Astrocyte (in vitro differentiated cells and primary cell): ENCODE results near the gene BRWD1. TPM values are rescaled to one million over a fixed set of nuclear protein-coding genes. Genes with fewer than 3 reads are reported as not detected.

ENCODE experiments used
- DNase-seq: peaks from one replicate; pipeline ENCODE4 v3.0.0-alpha.2; 2010; ENCODE audit warnings: low read depth
- FAIRE-seq: peaks from 2 replicates; lab custom pipeline; 2011; peaks lifted over from hg19 to GRCh38; lab: Jason Lieb, UNC
- H2AFZ ChIP-seq: 2 replicates; pipeline ENCODE4 v1.6.0; 2012; ENCODE audit warnings: low read depth, low read length, inconsistent platforms
- H3K27ac ChIP-seq: 2 replicates; pipeline ENCODE4 v1.5.1; 2011; ENCODE audit warnings: low read depth, low read length, inconsistent platforms
- H3K27me3 ChIP-seq: 2 replicates; pipeline ENCODE4 v1.6.0; 2011; ENCODE audit warnings: low read length, inconsistent platforms; ENCODE audit not compliant: insufficient read depth
- H3K36me3 ChIP-seq: 2 replicates; pipeline ENCODE4 v1.5.1; 2011; ENCODE audit warnings: low read length, inconsistent platforms; ENCODE audit not compliant: insufficient read depth
- H3K4me1 ChIP-seq: 2 replicates; pipeline ENCODE4 v1.5.1; 2011; ENCODE audit warnings: low read length, inconsistent platforms; ENCODE audit not compliant: insufficient read depth
- H3K4me2 ChIP-seq: 2 replicates; pipeline ENCODE4 v1.6.0; 2012; ENCODE audit warnings: low read length, inconsistent platforms
- H3K4me3 ChIP-seq: 2 replicates; pipeline ENCODE4 v1.5.1; 2011; ENCODE audit warnings: low read depth, mild to moderate bottlenecking, low read length, inconsistent platforms; ENCODE audit not compliant: insufficient read depth
- H3K79me2 ChIP-seq: 2 replicates; pipeline ENCODE4 v1.6.0; 2012; ENCODE audit warnings: mild to moderate bottlenecking, low read length, inconsistent platforms; ENCODE audit not compliant: insufficient read depth
- H3K9ac ChIP-seq: 2 replicates; pipeline ENCODE4 v1.6.0; 2012; ENCODE audit warnings: mild to moderate bottlenecking, low read length, inconsistent platforms
- H3K9me3 ChIP-seq: 2 replicates; pipeline ENCODE4 v1.5.1; 2012; ENCODE audit warnings: low read depth, mild to moderate bottlenecking, low read length, inconsistent platforms; ENCODE audit not compliant: insufficient read depth
- H4K20me1 ChIP-seq: 2 replicates; pipeline ENCODE4 v1.6.0; 2012; ENCODE audit warnings: low read length, inconsistent platforms; ENCODE audit not compliant: insufficient read depth
- H3K27ac Mint-ChIP-seq: one replicate; pipeline ENCODE4 v1.8.0; 2021; ENCODE audit warnings: mild to moderate bottlenecking, mixed read lengths; ENCODE audit not compliant: unreplicated experiment
- H3K27me3 Mint-ChIP-seq: one replicate; pipeline ENCODE4 v1.8.0; 2021; ENCODE audit warnings: low read depth, mixed read lengths; ENCODE audit not compliant: unreplicated experiment
- H3K36me3 Mint-ChIP-seq: one replicate; pipeline ENCODE4 v1.8.0; 2021; ENCODE audit warnings: low read depth, mixed read lengths; ENCODE audit not compliant: unreplicated experiment
- H3K4me1 Mint-ChIP-seq: one replicate; pipeline ENCODE4 v1.8.0; 2021; ENCODE audit warnings: low read depth, mixed read lengths; ENCODE audit not compliant: unreplicated experiment
- H3K4me3 Mint-ChIP-seq: one replicate; pipeline ENCODE4 v1.8.0; 2021; ENCODE audit warnings: mild to moderate bottlenecking, moderate library complexity, mixed read lengths; ENCODE audit not compliant: unreplicated experiment
- H3K9me3 Mint-ChIP-seq: one replicate; pipeline ENCODE4 v1.8.0; 2021; ENCODE audit warnings: mild to moderate bottlenecking, mixed read lengths; ENCODE audit not compliant: unreplicated experiment
- EZH2 ChIP-seq: IDR thresholded peaks from 2 replicates; pipeline ENCODE4 v1.6.1; 2012; ENCODE audit warnings: mild to moderate bottlenecking, low read length, inconsistent platforms; ENCODE audit not compliant: insufficient read depth
- total RNA-seq: library from RNA; stranded (reverse); gene quantifications from 2 replicates; pipeline ENCODE4 v1.2.1, GENCODE V29; 2021
- TF ChIP-seq, protein P1 (sequence below): IDR thresholded peaks from 2 replicates; pipeline ENCODE4 v1.5.1; 2011; ENCODE audit warnings: low read depth, mild to moderate bottlenecking, inconsistent platforms, low read length, moderate library complexity; ENCODE audit not compliant: insufficient read depth

BRWD1 gene
- total RNA-seq, 1 donor from 2014 or later = 28.1 TPM

DNA sequence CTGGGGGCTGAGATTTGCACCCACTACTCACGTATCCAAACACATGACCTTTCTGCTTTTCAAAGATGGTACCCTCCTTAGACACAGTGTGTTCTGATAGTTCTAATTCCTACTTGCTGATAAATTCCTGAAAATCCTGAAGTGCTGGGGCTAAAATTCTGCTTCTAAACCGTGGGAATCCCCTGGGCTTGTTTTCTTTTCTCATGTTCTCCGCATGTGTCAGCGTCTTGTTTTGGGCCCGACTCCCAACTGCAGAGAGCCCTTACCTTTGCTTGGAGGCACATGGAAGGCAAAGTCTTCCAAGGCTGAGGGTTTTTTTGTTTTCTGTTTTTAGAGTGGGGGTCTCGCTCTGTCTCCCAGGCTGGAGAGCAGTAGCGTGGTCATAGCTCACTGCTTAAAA lies 157.4 kb downstream of the BRWD1 start:
- Histone ChIP-seq H3K27me3 (no peaks in the 10 kb centered on the region), H3K36me3 (no peaks in the 10 kb centered on the region), H3K79me2 (no peaks in the 10 kb centered on the region), H3K9ac (no peak overlapping the region), H4K20me1 (no peaks in the 10 kb centered on the region), H2AFZ (no peak overlapping the region), H3K4me1 (peaks cover 9% of the 10 kb centered on the region), H3K27ac (peak overlapping the region; percentile 44), H3K4me2 (peak overlapping the region; percentile 57), H3K9me3 (no peaks in the 10 kb centered on the region), H3K4me3 (no peak overlapping the region)
- Mint-ChIP-seq H3K4me1 (no peaks in the 10 kb centered on the region), H3K27ac (peak overlapping the region; percentile 1), H3K9me3 (peaks cover 5% of the 10 kb centered on the region), H3K36me3 (no peaks in the 10 kb centered on the region), H3K27me3 (no peaks in the 10 kb centered on the region), H3K4me3 (no peak overlapping the region)
- DNase-seq = peak; percentile 77
- TF ChIP-seq EZH2 = no peak
- TF ChIP-seq, protein P1, sequence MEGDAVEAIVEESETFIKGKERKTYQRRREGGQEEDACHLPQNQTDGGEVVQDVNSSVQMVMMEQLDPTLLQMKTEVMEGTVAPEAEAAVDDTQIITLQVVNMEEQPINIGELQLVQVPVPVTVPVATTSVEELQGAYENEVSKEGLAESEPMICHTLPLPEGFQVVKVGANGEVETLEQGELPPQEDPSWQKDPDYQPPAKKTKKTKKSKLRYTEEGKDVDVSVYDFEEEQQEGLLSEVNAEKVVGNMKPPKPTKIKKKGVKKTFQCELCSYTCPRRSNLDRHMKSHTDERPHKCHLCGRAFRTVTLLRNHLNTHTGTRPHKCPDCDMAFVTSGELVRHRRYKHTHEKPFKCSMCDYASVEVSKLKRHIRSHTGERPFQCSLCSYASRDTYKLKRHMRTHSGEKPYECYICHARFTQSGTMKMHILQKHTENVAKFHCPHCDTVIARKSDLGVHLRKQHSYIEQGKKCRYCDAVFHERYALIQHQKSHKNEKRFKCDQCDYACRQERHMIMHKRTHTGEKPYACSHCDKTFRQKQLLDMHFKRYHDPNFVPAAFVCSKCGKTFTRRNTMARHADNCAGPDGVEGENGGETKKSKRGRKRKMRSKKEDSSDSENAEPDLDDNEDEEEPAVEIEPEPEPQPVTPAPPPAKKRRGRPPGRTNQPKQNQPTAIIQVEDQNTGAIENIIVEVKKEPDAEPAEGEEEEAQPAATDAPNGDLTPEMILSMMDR = no peak
- no peak for FAIRE-seq

- Histone ChIP-seq H3K9ac (no peak overlapping the region), H3K27ac (peak overlapping the region; percentile 44), H2AFZ (no peak overlapping the region), H3K36me3 (no peaks in the 10 kb centered on the region), H3K4me1 (peaks cover 9% of the 10 kb centered on the region), H3K79me2 (no peaks in the 10 kb centered on the region), H3K4me2 (peak overlapping the region; percentile 57), H4K20me1 (no peaks in the 10 kb centered on the region), H3K27me3 (no peaks in the 10 kb centered on the region), H3K9me3 (no peaks in the 10 kb centered on the region), H3K4me3 (no peak overlapping the region)
- peaks cover 5% of the 10 kb centered on the region for H3K9me3 Mint-ChIP-seq
- H3K27me3 Mint-ChIP-seq = peaks cover 2% of the 10 kb centered on the region
- H3K27ac Mint-ChIP-seq = peak overlapping the region; percentile 1
- H3K4me1 Mint-ChIP-seq = no peaks in the 10 kb centered on the region
- no peaks in the 10 kb centered on the region for H3K36me3 Mint-ChIP-seq
- H3K4me3 Mint-ChIP-seq = no peak overlapping the region
- FAIRE-seq (no peak), DNase-seq (no peak)
- TF ChIP-seq, protein P1 = no peak
- TF ChIP-seq EZH2 = no peak
These were observed 157.9 kb downstream of the BRWD1 start for GRCh38 chr21:39155578-39155977.

DNA sequence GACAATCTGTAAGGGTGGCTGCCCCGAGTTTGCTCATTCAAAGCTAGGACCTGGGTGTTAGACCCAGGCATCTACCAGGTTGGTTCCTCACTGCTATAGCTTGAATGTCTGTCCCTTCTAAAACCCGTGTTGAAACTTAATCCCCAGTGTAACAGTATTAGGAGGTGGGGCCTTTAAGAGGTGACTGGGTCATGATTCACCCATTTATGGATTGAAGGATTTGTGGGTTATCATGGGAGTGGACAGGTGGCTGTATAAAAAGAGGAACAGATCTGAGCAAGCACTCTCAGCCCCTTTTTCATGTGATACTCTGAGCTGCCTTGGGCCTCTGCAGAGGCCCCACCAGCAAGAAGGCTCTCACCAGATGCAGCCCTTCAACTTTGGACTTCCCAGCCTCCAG lies 159.6 kb downstream of the BRWD1 start:
- no peaks in the 10 kb centered on the region for H3K27me3 ChIP-seq
- no peaks in the 10 kb centered on the region for H3K36me3 ChIP-seq
- peaks cover 3% of the 10 kb centered on the region for H3K27me3 Mint-ChIP-seq
- no peak for TF ChIP-seq EZH2
- TF ChIP-seq, protein P1 = no peak
- no peak overlapping the region for H3K4me3 ChIP-seq
- H3K27ac ChIP-seq = no peak overlapping the region
- H3K4me1 ChIP-seq = peaks cover 9% of the 10 kb centered on the region
- peaks cover 2% of the 10 kb centered on the region for H3K9me3 Mint-ChIP-seq
- no peaks in the 10 kb centered on the region for H3K36me3 Mint-ChIP-seq
- no peak for DNase-seq
- FAIRE-seq = no peak
- H3K79me2 ChIP-seq = no peaks in the 10 kb centered on the region
- no peaks in the 10 kb centered on the region for H3K4me1 Mint-ChIP-seq
- no peak overlapping the region for H3K4me2 ChIP-seq
- no peak overlapping the region for H3K27ac Mint-ChIP-seq
- no peaks in the 10 kb centered on the region for H4K20me1 ChIP-seq
- no peaks in the 10 kb centered on the region for H3K9me3 ChIP-seq
- H3K4me3 Mint-ChIP-seq = no peak overlapping the region
- no peak overlapping the region for H2AFZ ChIP-seq
- H3K9ac ChIP-seq = no peak overlapping the region
